ENCODE data around the gene SLC2A1.
A peak's percentile ranks its signal among the peaks of the same experiment; 100 is the strongest.

Gene SLC2A1

DNA sequence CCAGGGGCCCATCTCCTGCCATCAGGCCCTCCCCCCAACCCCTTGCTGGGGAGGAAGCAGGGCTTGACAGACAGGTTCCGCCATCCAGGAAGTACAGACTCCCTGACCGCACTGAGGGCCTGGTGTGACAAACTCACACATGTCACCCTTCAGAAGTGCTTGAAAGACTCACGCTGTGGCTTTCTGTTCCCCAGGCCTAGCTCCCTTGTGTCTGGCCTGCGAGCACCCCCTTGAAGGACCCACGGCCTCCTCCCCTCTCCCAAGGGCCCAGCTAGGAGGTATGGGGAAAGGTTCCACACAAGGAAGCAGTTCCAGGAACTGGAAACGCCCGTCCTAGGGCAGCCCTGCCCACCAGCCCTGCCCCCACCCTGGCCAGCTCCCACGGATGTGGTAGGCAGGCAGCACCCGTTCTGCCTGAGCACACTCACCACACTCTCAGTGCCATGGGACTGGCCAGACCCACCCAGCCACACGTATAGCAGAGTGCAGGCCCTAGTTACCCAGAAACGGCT is 26.7 kb downstream of the SLC2A1 start:
- no peak overlapping the region for H3K4me3 ChIP-seq (ENCODE audit: low read length)
- 82% methylated on average over 11 of the region's 11 CpGs for WGBS
- H3K4me1 ChIP-seq (ENCODE audit: insufficient read depth, low read length): peaks cover 22% of the 10 kb centered on the region

GRCh38 chr1:42931108-42931539 is 27.5 kb downstream of the SLC2A1 start:
- Histone ChIP-seq H3K4me3 (ENCODE audit: low read length) (no peak overlapping the region), H3K4me1 (ENCODE audit: insufficient read depth, low read length) (peaks cover 16% of the 10 kb centered on the region; the same call in 1 of the 2 replicates), H3K27me3 (ENCODE audit: insufficient read depth, low read length) (no peaks in the 10 kb centered on the region), H3K9ac (ENCODE audit: low read depth, low read length) (no peak overlapping the region), H3K27ac (ENCODE audit: low read depth, low read length) (0 out of 2 replicates have a peak overlapping the region, but pooled peaks have one; percentile 27), H3K36me3 (ENCODE audit: insufficient read depth, low read length) (peaks cover 99% of the 10 kb centered on the region), H3K9me3 (ENCODE audit: insufficient read depth, low read depth, low read length) (no peaks in the 10 kb centered on the region)
- 83% methylated on average over 7 of the region's 7 CpGs for WGBS

More for the DNA sequence above, 26.7 kb downstream of the SLC2A1 start:
- Histone ChIP-seq H3K36me3 (ENCODE audit: insufficient read depth, low read length) (peaks cover 99% of the 10 kb centered on the region), H3K27me3 (ENCODE audit: insufficient read depth, low read length) (no peaks in the 10 kb centered on the region), H3K27ac (ENCODE audit: low read depth, low read length) (peak overlapping the region; percentile 51; the same call in 1 of the 2 replicates), H3K9ac (ENCODE audit: low read depth, low read length) (no peak overlapping the region; the same call in 1 of the 2 replicates), H3K9me3 (ENCODE audit: insufficient read depth, low read depth, low read length) (no peaks in the 10 kb centered on the region)

- Histone ChIP-seq H3K27ac (ENCODE audit: low read depth, low read length) (no peak overlapping the region), H3K36me3 (ENCODE audit: insufficient read depth, low read length) (peaks cover 99% of the 10 kb centered on the region), H3K9me3 (ENCODE audit: insufficient read depth, low read depth, low read length) (no peaks in the 10 kb centered on the region), H3K4me1 (ENCODE audit: insufficient read depth, low read length) (peaks cover 22% of the 10 kb centered on the region), H3K4me3 (ENCODE audit: low read length) (no peak overlapping the region), H3K27me3 (ENCODE audit: insufficient read depth, low read length) (no peaks in the 10 kb centered on the region), H3K9ac (ENCODE audit: low read depth, low read length) (no peak overlapping the region)
- WGBS: 95% methylated on average over 25 of the region's 25 CpGs
Measured at GRCh38 chr1:42930178-42931107, 28.2 kb downstream of the SLC2A1 start.

- Histone ChIP-seq H3K9me3 (ENCODE audit: insufficient read depth, low read depth, low read length) (no peaks in the 10 kb centered on the region), H3K9ac (ENCODE audit: low read depth, low read length) (no peak overlapping the region), H3K27ac (ENCODE audit: low read depth, low read length) (no peak overlapping the region), H3K36me3 (ENCODE audit: insufficient read depth, low read length) (peaks cover 91% of the 10 kb centered on the region), H3K4me1 (ENCODE audit: insufficient read depth, low read length) (peaks cover 20% of the 10 kb centered on the region), H3K4me3 (ENCODE audit: low read length) (no peak overlapping the region), H3K27me3 (ENCODE audit: insufficient read depth, low read length) (no peaks in the 10 kb centered on the region)
- 97% methylated on average over 26 of the region's 26 CpGs for WGBS
Measured at GRCh38 chr1:42929434-42930177, 29.1 kb downstream of the SLC2A1 start.

DNA sequence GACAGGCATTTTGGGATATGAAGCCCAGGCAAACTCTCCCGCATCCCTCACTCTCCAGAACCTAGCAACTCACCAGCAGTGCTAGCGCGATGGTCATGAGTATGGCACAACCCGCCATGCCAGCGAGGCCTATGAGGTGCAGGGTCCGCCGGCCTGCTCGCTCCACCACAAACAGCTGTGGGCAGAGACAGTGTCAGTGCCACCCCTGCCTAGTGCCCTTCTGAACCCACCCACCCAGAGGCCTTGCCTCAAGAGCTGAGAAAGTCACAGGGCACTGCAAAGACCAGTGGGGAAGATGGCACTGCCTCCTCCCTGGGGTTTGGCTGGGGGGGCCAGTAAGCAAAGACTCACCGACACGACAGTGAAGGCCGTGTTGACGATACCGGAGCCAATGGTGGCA is 29.8 kb downstream of the SLC2A1 start:
- H3K27me3 ChIP-seq (ENCODE audit: insufficient read depth, low read length): no peaks in the 10 kb centered on the region
- 96% methylated on average over 13 of the region's 13 CpGs for WGBS
- H3K36me3 ChIP-seq (ENCODE audit: insufficient read depth, low read length): peaks cover 84% of the 10 kb centered on the region
- H3K4me3 ChIP-seq (ENCODE audit: low read length): no peak overlapping the region
- H3K9me3 ChIP-seq (ENCODE audit: insufficient read depth, low read depth, low read length): no peaks in the 10 kb centered on the region
- peaks cover 18% of the 10 kb centered on the region for H3K4me1 ChIP-seq (ENCODE audit: insufficient read depth, low read length)
- no peak overlapping the region for H3K27ac ChIP-seq (ENCODE audit: low read depth, low read length)
- no peak overlapping the region for H3K9ac ChIP-seq (ENCODE audit: low read depth, low read length)

DNA sequence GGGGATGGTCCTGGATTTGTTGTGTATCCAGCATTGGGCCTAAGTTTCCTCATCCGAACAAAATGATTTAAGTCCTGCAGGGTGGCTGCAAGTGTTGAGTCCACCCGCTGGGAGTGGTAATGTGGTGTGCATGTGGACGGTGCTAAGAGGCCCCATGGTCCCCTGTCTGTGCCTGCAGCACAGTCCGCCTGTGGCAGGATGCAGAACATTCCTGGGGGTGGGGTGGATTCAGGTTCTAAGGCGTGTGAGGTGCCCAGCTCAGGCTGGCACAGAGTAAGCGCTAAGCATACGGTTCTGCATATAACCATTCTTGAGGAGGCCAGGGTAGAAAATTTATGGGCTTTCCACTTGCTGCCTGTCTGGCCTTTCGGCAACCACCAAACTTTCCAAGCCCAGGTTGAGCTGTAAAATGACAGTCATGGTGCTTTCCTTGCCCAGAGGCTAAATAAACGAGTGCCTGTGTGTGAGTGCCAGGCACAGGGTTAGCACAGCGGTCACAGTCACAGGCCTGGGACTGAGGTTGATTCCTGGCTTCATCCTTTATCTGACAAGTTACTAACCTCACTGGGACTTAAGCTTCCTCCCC is 30.7 kb downstream of the SLC2A1 start:
- Histone ChIP-seq H3K9me3 (ENCODE audit: insufficient read depth, low read depth, low read length) (no peaks in the 10 kb centered on the region), H3K4me1 (ENCODE audit: insufficient read depth, low read length) (peaks cover 24% of the 10 kb centered on the region), H3K9ac (ENCODE audit: low read depth, low read length) (no peak overlapping the region), H3K27me3 (ENCODE audit: insufficient read depth, low read length) (no peaks in the 10 kb centered on the region), H3K4me3 (ENCODE audit: low read length) (no peak overlapping the region), H3K36me3 (ENCODE audit: insufficient read depth, low read length) (peaks cover 75% of the 10 kb centered on the region), H3K27ac (ENCODE audit: low read depth, low read length) (no peak overlapping the region)
- 92% methylated on average over 10 of the region's 10 CpGs for WGBS

- no peak overlapping the region for H3K9ac ChIP-seq (ENCODE audit: low read depth, low read length)
- no peak overlapping the region for H3K4me3 ChIP-seq (ENCODE audit: low read length)
- H3K4me1 ChIP-seq (ENCODE audit: insufficient read depth, low read length): peaks cover 18% of the 10 kb centered on the region
- no peaks in the 10 kb centered on the region for H3K27me3 ChIP-seq (ENCODE audit: insufficient read depth, low read length)
- H3K27ac ChIP-seq (ENCODE audit: low read depth, low read length): no peak overlapping the region
- 96% methylated on average over 8 of the region's 8 CpGs for WGBS
- peaks cover 69% of the 10 kb centered on the region for H3K36me3 ChIP-seq (ENCODE audit: insufficient read depth, low read length)
- no peaks in the 10 kb centered on the region for H3K9me3 ChIP-seq (ENCODE audit: insufficient read depth, low read depth, low read length)
Measured at GRCh38 chr1:42927274-42927841, 31.3 kb downstream of the SLC2A1 start.

DNA sequence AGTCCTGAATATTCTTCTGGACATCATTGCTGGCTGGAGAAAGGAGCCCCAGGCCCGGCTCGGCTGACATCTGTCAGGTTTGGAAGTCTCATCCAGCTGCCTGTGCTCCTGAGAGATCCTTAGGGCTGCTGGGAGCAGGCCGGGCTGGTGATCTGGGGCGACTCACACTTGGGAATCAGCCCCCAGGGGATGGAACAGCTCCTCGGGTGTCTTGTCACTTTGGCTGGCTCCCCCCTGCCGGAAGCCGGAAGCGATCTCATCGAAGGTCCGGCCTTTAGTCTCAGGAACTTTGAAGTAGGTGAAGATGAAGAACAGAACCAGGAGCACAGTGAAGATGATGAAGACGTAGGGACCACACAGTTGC is 31.8 kb downstream of the SLC2A1 start:
- Histone ChIP-seq H3K36me3 (ENCODE audit: insufficient read depth, low read length) (peaks cover 64% of the 10 kb centered on the region), H3K9me3 (ENCODE audit: insufficient read depth, low read depth, low read length) (no peaks in the 10 kb centered on the region), H3K27me3 (ENCODE audit: insufficient read depth, low read length) (no peaks in the 10 kb centered on the region), H3K27ac (ENCODE audit: low read depth, low read length) (no peak overlapping the region), H3K4me1 (ENCODE audit: insufficient read depth, low read length) (peaks cover 17% of the 10 kb centered on the region), H3K4me3 (ENCODE audit: low read length) (no peak overlapping the region), H3K9ac (ENCODE audit: low read depth, low read length) (no peak overlapping the region)
- WGBS: 90% methylated on average over 11 of the region's 11 CpGs

- peaks cover 17% of the 10 kb centered on the region for H3K4me1 ChIP-seq (ENCODE audit: insufficient read depth, low read length)
- no peak overlapping the region for H3K27ac ChIP-seq (ENCODE audit: low read depth, low read length)
- no peak overlapping the region for H3K9ac ChIP-seq (ENCODE audit: low read depth, low read length)
- WGBS: 83% methylated on average over 5 of the region's 5 CpGs
- no peaks in the 10 kb centered on the region for H3K27me3 ChIP-seq (ENCODE audit: insufficient read depth, low read length)
- H3K36me3 ChIP-seq (ENCODE audit: insufficient read depth, low read length): peaks cover 59% of the 10 kb centered on the region
- no peak overlapping the region for H3K4me3 ChIP-seq (ENCODE audit: low read length)
- no peaks in the 10 kb centered on the region for H3K9me3 ChIP-seq (ENCODE audit: insufficient read depth, low read depth, low read length)
Measured at GRCh38 chr1:42926235-42926878, 32.3 kb downstream of the SLC2A1 start.

Data from HUES64 (cell line).